Activated CD4-positive, alpha-beta T cell treated with anti-CD3 and anti-CD28 coated beads, Interleukin-2, amount 10 ng/mL, durations not matched to agents 24 days and 14 days (primary cell): ENCODE data around the gene CCDC78. TPM values are rescaled to one million over a fixed set of nuclear protein-coding genes. Genes with fewer than 3 reads are reported as not detected.
"Not testable (repeated sequence)": the region's sequence is repeated elsewhere in the genome, so short reads cannot be mapped to it uniquely, and the experiment has no call there.

ENCODE experiments used
- DNase-seq: peaks from one replicate; pipeline ENCODE4 v3.0.0; 2022
- H3K27ac Mint-ChIP-seq: one replicate; pipeline ENCODE4 v1.8.0; 2022; ENCODE audit warnings: mild to moderate bottlenecking, mixed read lengths
- H3K27me3 Mint-ChIP-seq: one replicate; pipeline ENCODE4 v1.8.0; 2022; ENCODE audit warnings: mixed read lengths
- H3K36me3 Mint-ChIP-seq: one replicate; pipeline ENCODE4 v1.8.0; 2022; ENCODE audit warnings: low read depth, mild to moderate bottlenecking, mixed read lengths
- H3K4me1 Mint-ChIP-seq: one replicate; pipeline ENCODE4 v1.8.0; 2021; ENCODE audit warnings: mixed read lengths
- H3K4me3 Mint-ChIP-seq: one replicate; pipeline ENCODE4 v1.8.0; 2022; ENCODE audit warnings: mild to moderate bottlenecking, moderate library complexity, mixed read lengths
- H3K9me3 Mint-ChIP-seq: one replicate; pipeline ENCODE4 v1.8.0; 2021; ENCODE audit warnings: mixed read lengths
- intact Hi-C: fragments of 100-400 bp; cut with micrococcal nuclease; formaldehyde crosslinking; loops from one replicate; pipeline ENCODE4 v1.15.1; 2023
- total RNA-seq: library from RNA; stranded (reverse); gene quantifications from 2 replicates; pipeline ENCODE4 v1.2.3, GENCODE V29; 2022

Gene CCDC78
- total RNA-seq, 1 donor from 2014 or later = 6.9 TPM

- Mint-ChIP-seq H3K9me3 (no peaks in the 10 kb centered on the region), H3K4me1 (no peaks in the 10 kb centered on the region), H3K27ac (no peak overlapping the region), H3K4me3 (no peak overlapping the region), H3K27me3 (no peaks in the 10 kb centered on the region), H3K36me3 (no peaks in the 10 kb centered on the region)
- intact Hi-C loops = no loop called here
- no peak for DNase-seq
Measured at GRCh38 chr16:764848-765487, 38.7 kb upstream of the CCDC78 start.

GRCh38 chr16:764184-764750 is 38.0 kb upstream of the CCDC78 start:
- no peaks in the 10 kb centered on the region for H3K9me3 Mint-ChIP-seq
- intact Hi-C loops = no loop called here
- H3K27me3 Mint-ChIP-seq = no peaks in the 10 kb centered on the region
- H3K36me3 Mint-ChIP-seq = no peaks in the 10 kb centered on the region
- H3K4me1 Mint-ChIP-seq = no peaks in the 10 kb centered on the region
- no peak overlapping the region for H3K4me3 Mint-ChIP-seq
- H3K27ac Mint-ChIP-seq = no peak overlapping the region
- DNase-seq = no peak

GRCh38 chr16:763369-764183 is 37.3 kb upstream of the CCDC78 start:
- no peaks in the 10 kb centered on the region for H3K9me3 Mint-ChIP-seq
- H3K4me3 Mint-ChIP-seq = no peak overlapping the region
- H3K27ac Mint-ChIP-seq = no peak overlapping the region
- H3K36me3 Mint-ChIP-seq = no peaks in the 10 kb centered on the region
- no peaks in the 10 kb centered on the region for H3K4me1 Mint-ChIP-seq
- intact Hi-C loops = no loop called here
- DNase-seq = no peak
- H3K27me3 Mint-ChIP-seq = no peaks in the 10 kb centered on the region

DNA sequence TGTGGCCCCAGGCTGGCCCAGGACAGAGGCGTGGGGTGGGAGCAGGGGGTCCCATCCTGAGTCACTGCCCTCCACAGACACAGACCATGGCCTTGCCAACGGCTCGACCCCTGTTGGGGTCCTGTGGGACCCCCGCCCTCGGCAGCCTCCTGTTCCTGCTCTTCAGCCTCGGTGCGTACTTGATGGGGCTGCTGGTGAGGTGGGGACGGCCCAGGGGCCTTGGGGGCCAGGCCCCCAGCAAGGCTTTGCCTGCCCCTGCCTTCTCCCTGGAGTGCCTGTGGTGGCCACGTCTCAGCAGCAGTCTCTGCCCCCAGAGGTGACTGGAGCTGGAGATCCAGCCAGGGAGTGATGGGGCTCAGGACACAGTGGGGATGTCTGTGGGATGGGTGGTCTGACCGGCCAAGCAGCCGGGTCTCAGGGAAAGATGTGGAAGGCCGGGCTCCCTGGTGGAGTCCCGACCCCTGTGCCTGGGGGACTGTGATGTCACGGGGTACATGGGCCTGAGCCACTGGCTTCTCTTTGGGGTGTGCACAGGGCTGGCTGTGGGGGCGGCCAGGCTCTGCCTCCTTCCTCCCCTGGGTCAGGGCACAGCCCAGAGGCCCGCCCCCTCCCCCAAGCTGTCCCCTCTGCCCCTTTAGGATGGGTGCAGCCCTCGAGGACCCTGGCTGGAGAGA is 36.5 kb upstream of the CCDC78 start:
- Mint-ChIP-seq H3K27ac (no peak overlapping the region), H3K9me3 (no peaks in the 10 kb centered on the region), H3K4me1 (no peaks in the 10 kb centered on the region), H3K4me3 (no peak overlapping the region), H3K36me3 (no peaks in the 10 kb centered on the region), H3K27me3 (no peaks in the 10 kb centered on the region)
- DNase-seq = no peak
- intact Hi-C loops = no loop called here

DNA sequence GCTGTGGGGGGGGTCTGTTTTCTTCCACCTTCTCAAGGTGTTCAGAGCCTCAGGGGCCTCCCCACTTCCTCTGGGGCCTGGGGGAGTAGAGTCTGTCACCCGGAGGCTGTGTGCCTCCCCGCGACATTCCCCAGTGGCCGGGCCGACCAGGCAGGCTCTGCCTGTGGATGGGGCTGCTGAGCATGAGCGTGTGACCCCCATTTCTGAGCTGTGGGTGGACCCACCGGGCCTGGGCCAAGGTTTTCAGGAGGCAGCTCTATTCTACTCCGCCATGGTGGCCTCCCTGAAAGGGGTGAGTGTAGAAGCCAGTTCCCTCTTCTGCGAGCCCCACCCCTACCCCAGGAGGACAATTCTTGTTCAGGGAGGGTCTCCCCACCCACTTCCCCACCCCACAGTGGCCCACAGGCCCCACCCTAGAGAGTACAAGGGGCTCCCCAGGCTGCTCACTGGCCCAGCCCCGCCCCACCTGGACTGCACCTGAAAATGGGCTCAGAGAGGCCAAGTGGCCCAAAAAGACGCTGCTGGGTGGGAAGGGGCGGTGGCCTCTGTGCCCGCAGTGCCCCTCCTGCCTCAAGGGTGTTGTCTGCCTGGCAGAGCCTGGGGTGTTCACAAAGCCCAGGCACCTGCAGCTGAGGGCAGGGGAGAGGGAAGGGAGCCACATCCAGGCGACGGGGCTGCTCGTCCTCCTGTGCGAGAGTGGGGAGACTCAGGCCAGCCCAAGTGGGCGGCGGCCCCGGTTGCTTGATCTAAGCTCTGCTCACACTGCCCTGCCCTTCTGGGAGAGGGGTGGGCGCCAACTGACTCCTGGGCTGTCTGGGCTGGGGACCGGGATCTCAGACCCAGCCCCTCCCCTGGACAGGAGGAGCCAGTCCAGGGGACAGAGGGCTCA is 35.6 kb upstream of the CCDC78 start:
- Mint-ChIP-seq H3K27ac (no peak overlapping the region), H3K9me3 (no peaks in the 10 kb centered on the region), H3K4me3 (no peak overlapping the region), H3K27me3 (peaks cover 2% of the 10 kb centered on the region), H3K4me1 (no peaks in the 10 kb centered on the region), H3K36me3 (no peaks in the 10 kb centered on the region)
- DNase-seq = no peak
- intact Hi-C loops = no loop called here

DNA sequence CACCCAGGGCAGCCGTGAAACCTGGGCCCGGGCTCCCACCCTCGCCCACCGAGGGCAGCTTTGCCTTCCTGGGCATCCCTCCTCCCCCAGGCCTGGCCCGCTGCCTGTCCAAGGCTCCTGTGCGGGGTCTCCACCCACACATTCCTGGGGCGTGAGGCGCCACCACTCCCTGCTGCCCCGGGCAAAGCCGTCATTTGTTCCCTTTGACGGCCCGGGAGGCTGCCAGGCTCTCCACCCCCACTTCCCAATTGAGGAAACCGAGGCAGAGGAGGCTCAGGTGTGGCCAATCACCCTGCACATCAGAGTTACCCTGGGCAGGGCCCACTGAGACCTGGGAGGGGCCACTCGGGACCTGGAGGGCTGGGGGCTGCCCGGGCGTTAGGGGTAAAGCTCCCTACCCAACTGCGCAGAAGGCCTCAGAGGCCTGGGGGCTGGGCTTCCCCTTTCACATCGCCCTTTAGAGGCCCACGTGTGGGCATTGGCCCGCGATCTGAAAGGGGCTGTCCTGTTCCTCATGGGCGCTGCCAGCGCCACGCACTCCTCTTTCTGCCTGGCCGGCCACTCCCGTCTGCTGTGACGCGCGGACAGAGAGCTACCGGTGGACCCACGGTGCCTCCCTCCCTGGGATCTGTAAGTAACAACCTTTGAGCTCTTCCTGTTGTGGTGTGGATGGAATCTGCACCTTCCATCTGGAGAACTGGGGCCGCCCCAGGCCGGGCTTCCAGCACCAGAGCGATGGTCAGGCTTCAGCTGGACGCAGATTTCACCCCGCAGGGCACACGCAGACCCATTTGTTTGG is 34.5 kb upstream of the CCDC78 start, which contains the start of gene MSLN:
TSS of gene MSLN (plus strand) at position 190 of the 799 bp plus-strand sequence. CDS start 1,947 bp downstream, outside the sequence.
- DNase-seq = no peak
- no peaks in the 10 kb centered on the region for H3K4me1 Mint-ChIP-seq
- no peaks in the 10 kb centered on the region for H3K36me3 Mint-ChIP-seq
- intact Hi-C loops = no loop called here
- H3K27me3 Mint-ChIP-seq = peaks cover 7% of the 10 kb centered on the region
- H3K27ac Mint-ChIP-seq = no peak within 1 kb of the TSS
- no peak within 1 kb of the TSS for H3K4me3 Mint-ChIP-seq
- no peaks in the 10 kb centered on the region for H3K9me3 Mint-ChIP-seq

DNA sequence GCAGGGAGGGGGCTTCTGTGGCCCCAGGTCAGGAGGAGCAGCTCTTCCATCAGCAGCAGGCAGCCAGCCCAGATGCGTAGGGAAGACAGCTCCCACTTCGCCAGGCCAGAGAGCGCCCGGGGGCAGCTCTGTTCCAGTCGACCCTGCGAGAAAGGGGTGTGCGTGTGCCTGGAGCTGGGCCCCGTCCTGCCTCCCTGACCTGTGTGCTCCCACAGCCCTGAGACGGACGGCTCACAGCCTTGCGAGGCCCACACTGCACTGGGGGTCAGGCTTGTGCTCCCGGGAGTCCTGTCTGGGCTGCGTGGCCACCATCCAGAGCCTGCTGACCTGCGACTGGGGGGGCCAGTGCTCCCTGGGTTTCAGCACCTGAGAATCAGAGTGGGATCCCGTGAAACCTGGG is 33.8 kb upstream of the CCDC78 start:
- intact Hi-C loops = no loop called here
- Mint-ChIP-seq H3K27me3 (peaks cover 8% of the 10 kb centered on the region), H3K9me3 (no peaks in the 10 kb centered on the region), H3K4me1 (no peaks in the 10 kb centered on the region), H3K4me3 (no peak overlapping the region), H3K36me3 (no peaks in the 10 kb centered on the region), H3K27ac (no peak overlapping the region)
- no peak for DNase-seq

DNA sequence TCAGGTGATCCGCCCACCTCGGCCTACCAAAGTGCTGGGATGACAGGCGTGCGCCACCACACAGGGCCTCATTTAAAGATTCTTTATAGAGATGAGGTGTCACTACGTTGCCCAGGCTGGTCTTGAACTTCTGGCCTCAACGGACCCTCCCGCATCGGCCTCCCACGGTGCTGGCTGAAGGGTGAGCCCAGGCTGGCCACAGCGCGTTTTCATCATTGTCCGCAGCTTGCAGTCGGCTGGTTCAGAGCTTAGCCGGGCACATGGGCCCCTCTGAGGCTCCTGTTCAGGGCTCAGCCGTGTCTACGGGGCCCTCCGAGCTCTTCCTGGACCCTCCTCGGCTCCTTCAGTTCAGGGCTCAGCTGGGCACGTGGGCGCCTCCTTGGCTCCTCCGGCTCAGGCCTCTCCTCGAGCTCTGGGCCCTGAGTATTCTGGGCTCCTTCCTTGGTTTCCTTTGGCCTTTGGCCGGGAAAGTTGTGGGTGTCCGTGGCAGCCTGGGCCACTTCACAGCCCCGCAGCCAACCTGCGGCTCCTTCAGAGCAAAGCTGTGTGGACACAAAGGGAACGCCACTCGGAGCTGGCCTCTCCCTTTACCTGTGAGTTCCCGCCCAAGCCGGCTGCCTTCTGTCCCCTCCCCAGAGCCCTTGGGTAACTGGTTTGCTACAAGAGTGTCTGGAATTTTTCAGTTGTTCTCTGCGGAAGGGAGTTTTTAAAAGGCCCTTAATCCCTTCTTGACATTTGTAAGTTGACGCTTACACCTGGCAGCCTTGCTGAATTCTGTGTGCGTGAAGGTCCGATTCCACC is 33.1 kb upstream of the CCDC78 start:
- intact Hi-C loops = no loop called here
- H3K27ac Mint-ChIP-seq = no peak overlapping the region
- no peaks in the 10 kb centered on the region for H3K4me1 Mint-ChIP-seq
- no peak overlapping the region for H3K4me3 Mint-ChIP-seq
- H3K36me3 Mint-ChIP-seq = no peaks in the 10 kb centered on the region
- DNase-seq = no peak
- H3K9me3 Mint-ChIP-seq = no peaks in the 10 kb centered on the region
- H3K27me3 Mint-ChIP-seq = peaks cover 10% of the 10 kb centered on the region

- H3K27me3 Mint-ChIP-seq = peaks cover 10% of the 10 kb centered on the region
- peak overlapping the region; percentile 14 for H3K27ac Mint-ChIP-seq
Measured at GRCh38 chr16:756428-756827, 30.2 kb upstream of the CCDC78 start.

GRCh38 chr16:754656-755055 is 28.4 kb upstream of the CCDC78 start:
- no peak overlapping the region for H3K4me3 Mint-ChIP-seq
- no peaks in the 10 kb centered on the region for H3K4me1 Mint-ChIP-seq
- peaks cover 10% of the 10 kb centered on the region for H3K27me3 Mint-ChIP-seq
- H3K9me3 Mint-ChIP-seq = no peaks in the 10 kb centered on the region
- no peaks in the 10 kb centered on the region for H3K36me3 Mint-ChIP-seq
- DNase-seq = no peak
- no peak overlapping the region for H3K27ac Mint-ChIP-seq
- intact Hi-C loops = no loop called here

More at GRCh38 chr16:756428-756827, 30.2 kb upstream of the CCDC78 start:
- intact Hi-C loops = no loop called here
- H3K4me1 Mint-ChIP-seq = no peaks in the 10 kb centered on the region
- no peaks in the 10 kb centered on the region for H3K36me3 Mint-ChIP-seq
- no peaks in the 10 kb centered on the region for H3K9me3 Mint-ChIP-seq
- H3K4me3 Mint-ChIP-seq = no peak overlapping the region
- no peak for DNase-seq

- intact Hi-C loops, H3K36me3 Mint-ChIP-seq, H3K27me3 Mint-ChIP-seq, H3K4me1 Mint-ChIP-seq, H3K4me3 Mint-ChIP-seq, H3K27ac Mint-ChIP-seq, DNase-seq, H3K9me3 Mint-ChIP-seq: not testable (repeated sequence)
Measured at GRCh38 chr16:754121-754607, 27.9 kb upstream of the CCDC78 start.

DNA sequence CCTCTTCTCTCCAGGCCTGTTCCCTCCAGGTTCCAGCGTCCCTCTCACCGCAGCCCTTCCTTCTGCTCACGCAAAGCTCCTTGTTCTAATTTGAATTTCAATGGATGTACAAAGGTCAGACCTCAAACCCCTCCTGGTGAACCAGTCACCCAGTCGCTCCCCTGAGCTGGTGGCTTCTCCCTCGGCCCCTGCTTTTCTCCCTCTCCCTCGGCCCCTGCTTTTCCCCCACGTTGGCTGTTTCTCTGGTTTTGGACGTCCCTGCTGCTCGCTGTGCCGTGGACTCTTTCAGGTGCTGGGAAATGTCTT is 25.7 kb upstream of the CCDC78 start:
- intact Hi-C loops = no loop called here
- no peaks in the 10 kb centered on the region for H3K36me3 Mint-ChIP-seq
- peaks cover 8% of the 10 kb centered on the region for H3K27me3 Mint-ChIP-seq
- H3K4me1 Mint-ChIP-seq = no peaks in the 10 kb centered on the region
- H3K4me3 Mint-ChIP-seq = no peak overlapping the region
- no peak overlapping the region for H3K27ac Mint-ChIP-seq
- DNase-seq = no peak
- no peaks in the 10 kb centered on the region for H3K9me3 Mint-ChIP-seq
